Fibroblast of upper back skin (primary cell): ENCODE data around the gene ZFP14.
A peak's percentile ranks its signal among the peaks of the same experiment; 100 is the strongest.

Source experiments
- DNase-seq: peaks from one replicate; pipeline ENCODE4 v3.0.0-alpha.2; 2013

Gene ZFP14

DNA sequence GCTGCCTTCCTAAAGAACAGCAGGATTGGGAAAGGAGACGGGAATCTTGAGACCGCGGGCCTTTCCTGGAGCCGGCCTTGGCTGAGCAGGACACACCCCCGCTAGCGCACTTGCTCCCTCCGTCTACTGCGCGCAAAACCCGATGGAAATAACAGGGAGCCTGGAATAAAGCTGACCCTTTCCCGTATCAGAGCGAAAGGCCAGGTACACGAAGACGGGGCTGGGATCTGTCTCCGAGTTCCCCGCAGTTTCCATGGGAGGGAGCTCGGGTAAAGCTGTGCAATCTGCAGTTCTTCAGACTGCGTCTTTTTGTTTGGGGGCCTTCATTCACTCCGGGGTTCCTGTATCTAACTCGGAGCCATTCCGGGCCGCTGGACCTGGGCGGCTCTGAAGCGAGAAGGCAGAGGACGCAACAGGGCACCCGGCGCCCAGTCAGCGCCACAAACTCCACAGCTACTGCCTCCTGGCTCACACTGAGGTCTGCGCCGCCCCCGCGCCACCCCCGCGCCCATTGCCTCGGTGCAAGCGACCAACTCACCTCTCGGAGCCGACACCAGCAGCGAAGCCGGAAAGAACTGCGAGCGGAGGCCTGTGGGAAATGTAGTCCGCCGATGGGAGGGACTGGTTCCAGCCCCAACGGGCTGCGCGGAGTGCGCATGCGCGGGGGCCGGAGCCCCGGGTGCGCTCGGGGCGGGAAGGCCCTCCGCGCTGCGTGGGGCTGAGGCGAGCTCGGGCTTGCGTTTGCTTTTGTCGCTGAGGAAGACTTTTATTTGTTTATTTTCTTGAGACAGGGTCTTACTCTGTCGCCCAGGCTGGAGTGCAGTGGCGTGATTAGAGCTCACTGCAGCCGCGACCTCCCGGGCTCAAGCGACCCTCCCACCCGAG, at the start of gene ZFP14:
Gene ZFP14, minus strand, starts transcription at position 577 of the 885 bp plus-strand sequence. CDS start 11,309 bp downstream, outside the sequence.
- DNase-seq = peak; percentile 93

DNA sequence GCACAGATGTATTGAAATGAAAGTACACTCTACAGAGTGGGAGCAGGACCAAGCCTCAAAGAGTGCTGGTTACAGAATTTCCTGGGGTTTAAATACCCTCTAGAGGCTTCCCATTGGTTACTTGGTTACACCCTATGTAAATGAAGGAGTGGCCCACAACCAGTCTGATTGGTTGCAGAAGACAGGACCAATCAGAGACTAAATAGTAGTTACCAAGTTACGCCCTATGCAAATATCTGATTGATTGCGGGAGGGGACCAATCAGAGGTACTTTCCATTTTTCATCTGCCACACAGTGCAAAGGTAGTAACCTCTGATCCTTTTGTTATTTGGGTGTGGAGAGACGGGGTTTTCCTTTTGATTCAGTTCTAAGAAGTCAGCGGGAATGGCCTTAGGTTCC, 44.9 kb upstream of the ZFP14 start:
- no peak for DNase-seq

DNA sequence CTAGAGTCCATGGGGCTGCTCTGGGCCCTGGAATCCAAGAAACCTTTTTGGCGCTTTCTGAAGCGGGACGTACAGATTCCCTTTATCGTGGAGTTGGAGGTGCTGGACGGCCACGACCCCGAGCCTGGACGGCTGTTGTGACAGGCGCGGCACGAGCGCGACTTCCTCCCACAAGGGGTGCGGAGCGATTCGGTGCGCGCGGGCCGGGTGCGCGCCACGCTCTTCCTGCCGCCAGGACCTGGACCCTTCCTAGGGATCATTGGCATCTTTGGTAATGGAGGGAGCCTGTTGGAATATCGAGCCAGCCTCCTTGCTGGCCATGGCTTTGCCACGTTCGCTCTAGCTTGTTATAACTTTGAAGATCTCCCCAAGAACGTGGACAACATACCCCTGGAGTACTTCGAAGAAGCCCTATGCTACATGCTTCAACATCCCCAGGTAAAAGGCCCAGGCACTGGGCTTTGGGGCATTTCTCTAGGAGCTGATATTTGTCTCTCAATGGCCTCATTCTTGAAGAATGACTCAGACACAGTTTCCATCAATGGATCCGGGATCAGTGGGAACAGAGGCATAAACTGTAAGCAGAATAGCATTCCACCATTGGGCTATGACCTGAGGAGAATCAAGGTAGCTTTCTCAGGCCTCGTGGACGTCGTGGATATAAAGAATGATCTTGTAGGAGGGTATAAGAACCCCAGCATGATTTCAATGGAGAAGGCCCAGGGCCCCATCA, 42.9 kb upstream of the ZFP14 start:
- DNase-seq = no peak

DNA sequence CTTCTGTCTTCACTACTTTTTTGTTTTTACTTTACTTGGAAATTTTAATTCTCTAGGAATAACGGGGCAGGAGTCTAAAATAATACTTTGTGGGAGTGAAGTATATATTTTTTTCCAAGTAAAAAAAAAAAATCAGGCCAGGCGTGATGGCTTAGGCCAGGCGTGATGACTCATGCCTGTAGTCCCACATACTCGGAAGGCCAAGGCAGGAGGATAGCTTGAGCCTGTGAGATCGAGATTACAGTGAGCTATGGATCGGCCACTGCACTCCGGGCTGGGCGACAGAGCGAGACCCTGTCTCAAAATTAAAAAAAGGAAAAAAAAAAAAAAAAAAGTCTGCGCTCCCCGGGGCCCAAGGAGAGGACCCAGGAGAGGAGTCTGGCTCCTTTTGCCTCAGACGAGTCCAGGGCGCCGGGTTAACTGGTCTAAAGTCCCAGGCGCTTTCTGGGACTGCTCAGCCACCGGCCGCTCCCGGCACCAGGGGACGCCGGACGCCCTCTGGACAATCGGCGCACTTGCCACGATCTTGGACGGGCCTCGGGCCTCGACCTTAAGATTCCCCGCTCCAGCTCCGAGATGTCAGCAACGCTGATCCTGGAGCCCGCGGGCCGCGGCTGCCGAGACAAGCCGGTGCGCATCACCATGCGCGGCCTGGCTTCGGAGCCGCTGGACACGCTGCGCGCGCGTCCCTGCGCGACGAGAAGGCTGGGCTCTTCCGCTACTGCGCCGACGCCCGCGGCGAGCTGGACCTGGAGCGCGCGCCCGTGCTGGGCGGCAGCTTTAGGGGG, 42.2 kb upstream of the ZFP14 start:
- DNase-seq = peak; percentile 19

DNA sequence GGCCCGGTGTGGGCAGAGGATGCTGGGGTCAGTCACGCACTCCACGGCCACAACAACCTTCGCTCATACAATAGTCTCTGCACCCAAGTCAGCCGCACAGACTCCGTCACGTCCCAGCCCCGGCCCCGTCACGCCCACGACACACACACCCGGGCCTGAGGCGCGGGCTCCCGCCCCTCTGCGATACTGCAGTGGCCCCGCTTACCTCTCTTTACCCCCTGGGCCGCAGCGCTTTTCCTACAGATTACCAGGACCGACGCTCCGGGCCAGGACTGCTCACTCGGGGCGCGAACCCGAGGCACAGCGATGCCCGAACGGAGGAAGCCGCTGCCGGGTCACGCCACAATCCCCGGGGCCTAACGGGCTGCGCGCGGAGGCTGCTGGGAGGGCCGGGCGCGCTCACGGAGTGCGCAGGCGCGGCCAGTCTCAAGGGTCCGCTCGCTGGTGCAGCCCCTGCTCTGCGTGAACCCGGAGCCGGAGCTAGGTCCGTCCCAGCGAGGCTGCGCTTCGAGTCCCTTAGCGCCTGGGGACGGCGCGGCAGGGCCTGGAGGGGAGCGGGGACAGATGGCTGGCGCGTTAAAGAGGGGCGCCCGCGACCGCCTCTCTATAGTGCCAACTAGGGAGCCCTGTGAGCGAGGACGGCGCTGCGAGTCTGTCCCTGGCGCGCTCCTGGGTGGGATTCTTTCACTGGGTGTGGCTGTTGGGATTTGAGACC, 39.4 kb upstream of the ZFP14 start, which contains the start of gene ZFP82:
Gene ZFP82, minus strand, starts transcription at position 358 of the 715 bp plus-strand sequence. CDS start 8,855 bp downstream, outside the sequence.
- peak; percentile 80 for DNase-seq

DNA sequence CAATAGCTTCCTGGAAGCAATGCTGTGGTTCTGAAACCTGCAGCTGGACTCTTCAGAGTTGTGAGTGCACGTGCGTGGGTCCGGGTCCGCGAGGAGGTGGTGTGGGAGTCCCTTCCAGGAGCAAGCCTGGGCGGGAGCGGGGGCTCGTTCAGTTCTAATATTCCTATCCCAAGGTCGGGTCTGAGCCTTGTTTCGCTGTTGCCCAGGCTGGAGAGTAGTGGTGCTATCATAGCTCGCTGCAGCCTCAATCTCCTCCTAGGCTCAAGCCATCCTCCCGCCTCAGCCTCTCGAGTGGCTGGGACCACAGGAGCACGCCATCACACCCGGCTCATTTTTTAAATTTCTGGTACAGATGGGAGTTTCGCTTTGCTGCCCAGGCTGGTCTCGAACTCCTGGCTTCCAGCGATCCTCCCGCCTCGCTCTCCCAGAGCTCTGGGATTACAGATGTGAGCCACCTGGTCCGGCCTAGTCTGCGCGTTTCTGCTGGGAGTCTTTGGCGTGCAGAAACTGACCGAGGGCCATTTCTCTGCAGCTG, 38.8 kb upstream of the ZFP14 start:
- no peak for DNase-seq

DNA sequence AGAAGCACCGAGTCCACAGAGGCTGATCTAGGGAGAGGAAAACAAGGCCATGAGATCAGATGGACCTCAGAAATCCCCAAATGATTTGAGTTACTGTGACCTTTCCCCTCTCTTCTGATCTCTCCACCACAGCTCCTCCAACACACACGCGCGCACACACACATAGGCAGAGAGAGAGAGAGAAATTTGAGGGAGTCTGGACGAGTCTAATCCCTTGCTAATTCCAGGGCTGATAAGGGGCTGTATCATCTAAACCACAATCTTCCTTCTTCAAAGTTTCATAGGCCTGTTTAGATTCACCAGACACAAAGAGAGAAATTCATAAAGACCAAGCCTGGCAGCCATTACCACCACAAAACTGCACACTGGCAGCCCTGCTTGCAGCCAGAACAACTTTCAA, 30.8 kb upstream of the ZFP14 start:
- no peak for DNase-seq

DNA sequence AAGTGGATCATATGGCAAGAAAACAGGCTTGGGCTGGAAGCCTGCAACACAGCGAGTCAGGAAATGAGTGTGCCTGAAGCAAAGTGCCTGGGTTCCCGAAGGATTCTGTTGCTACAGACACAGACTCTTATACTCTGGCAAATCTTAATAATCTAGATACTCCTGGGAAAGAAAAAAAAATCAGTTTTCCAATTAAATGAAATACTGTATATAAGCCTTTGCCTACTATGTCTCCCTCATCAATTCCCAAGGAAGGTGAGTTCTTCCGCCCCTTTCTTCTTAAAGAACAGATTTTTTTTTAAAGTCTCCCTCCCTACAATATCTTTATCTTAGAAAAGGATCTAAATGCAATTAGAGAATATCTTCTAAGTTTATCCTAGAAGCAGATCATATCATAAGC, 29.1 kb upstream of the ZFP14 start:
- DNase-seq = no peak

DNA sequence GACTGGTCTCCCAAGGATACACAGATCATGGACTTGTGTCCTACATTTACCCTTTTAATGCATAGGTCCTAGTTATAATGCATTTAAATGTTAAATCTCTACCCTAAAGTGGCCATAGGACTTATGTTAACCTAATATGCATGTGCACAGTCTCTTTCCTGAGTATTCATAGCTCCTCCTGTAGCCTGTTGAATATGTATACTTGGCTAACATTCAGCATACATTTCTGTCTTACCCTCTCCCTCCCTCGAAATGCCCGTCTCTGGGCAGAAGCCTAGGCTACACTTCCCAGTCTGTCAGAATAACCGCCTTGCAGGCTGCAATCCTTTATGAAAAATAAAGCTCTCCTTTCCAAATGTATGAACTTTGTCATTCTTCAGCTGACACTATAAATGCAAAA, 25.5 kb upstream of the ZFP14 start:
- DNase-seq = no peak

DNA sequence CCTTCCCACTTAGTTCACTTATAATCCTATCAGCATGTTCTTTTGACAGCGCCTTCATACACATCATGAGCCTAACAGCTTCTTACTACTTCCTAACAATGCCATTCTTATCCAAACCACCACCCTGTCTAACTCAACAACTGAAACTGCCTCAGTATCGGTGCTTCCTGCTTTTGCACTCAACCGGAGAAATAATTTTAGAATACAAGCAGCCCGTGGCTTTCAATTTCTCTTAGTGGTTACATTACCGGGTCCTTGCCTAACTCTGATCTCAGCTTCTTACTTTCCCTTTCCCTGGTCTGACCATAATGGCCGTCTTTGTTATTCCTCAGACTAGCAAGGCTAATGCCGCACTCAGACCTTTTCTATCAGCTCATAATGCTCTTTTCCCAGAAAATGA, 22.5 kb upstream of the ZFP14 start:
- DNase-seq = no peak

DNA sequence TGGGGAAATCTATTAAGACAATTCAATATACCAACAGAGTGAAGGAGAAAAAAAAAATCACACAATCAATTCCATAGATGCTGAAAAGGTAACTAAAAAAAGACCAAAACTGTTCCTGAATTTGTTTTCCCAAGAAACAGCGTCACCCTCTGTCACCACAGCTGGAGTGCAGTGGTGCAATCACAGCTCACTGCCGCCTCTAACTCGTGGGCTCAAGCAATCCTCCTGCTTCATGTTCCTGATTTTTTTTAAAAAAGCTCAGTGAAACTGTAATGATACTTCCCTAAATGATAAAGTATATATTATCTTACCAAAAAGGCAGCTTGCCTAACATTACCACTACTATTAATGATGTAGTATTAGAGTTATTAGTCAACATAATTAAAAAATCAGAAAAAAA, 19.6 kb upstream of the ZFP14 start:
- DNase-seq = no peak

DNA sequence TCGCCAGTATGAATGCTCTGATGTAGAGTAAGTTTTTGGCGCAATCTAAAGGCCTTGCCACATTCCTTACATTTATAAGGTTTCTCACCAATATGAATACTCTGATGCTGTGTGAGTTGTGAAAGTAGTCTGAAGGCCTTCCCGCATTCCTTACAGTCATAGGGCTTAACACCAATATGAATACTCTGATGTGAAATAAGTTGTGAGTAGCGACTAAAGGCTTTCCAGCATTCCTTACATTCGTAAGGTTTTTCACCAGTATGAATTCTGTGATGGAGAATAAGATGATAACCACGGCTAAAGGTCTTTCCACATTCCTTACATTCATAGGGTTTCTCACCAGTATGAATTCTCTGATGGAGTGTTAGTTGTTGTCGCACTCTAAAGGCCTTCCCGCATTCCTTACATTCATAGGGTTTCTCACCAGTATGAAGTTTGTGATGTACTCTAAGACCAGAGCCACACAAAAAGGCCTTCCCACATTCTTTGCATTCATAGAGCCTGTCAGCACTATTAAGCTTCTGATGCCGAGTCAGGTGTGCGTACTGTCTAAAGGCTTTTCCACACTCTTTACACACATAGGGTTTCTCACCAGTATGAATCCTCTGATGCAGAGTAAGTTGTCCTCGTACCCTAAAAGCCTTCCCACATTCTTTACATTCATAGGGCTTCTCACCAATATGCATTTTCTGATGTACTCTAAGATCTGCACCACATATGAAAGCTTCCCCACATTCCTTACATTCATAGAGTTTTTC, 14.1 kb upstream of the ZFP14 start:
- DNase-seq = no peak

DNA sequence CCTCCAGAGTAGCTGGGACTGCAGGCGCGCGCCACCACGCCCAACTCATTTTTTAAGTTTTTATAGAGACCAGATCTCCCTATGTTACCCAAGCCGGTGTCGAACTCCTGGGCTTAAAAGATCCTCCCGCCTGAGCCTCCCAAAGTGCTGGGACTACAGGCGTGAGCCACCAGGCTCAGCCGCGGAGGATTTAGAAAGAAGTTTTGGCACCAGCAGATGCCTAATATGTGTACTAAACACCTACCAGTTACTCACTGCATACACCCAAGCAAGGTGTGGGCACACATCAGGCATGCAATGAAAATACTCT, 464 bp upstream of the ZFP14 start:
- DNase-seq = no peak

DNA sequence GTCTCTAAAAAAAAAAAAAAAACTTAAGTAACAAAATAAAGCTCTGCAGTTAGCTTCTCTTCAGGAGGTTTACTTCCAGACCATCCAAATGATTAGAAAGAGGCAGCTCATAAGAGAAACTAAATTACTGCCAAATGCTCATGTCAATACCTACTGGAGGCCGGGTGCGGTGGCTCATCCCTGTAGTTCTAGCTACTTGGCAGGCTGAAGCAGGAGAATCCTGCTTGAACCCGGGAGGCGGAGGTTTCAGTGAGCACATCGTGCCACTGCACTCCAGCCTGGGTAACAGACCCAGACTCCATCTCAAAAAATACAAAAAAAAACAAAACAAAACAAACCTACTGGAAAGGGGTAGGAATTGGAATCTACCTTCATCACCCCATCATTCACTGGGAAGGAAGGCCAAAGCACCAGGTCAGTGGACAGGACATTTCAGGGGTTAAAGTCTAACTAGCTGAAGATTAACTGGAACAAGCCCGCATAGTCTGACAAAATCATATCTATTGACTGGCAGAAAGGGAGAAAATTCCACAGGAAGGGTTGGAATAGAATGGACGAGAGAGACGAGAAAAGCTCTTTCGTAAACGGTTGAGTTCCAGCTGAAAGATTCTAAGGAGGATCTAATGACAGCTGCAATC, 1.3 kb downstream of the ZFP14 start:
- DNase-seq = no peak

DNA sequence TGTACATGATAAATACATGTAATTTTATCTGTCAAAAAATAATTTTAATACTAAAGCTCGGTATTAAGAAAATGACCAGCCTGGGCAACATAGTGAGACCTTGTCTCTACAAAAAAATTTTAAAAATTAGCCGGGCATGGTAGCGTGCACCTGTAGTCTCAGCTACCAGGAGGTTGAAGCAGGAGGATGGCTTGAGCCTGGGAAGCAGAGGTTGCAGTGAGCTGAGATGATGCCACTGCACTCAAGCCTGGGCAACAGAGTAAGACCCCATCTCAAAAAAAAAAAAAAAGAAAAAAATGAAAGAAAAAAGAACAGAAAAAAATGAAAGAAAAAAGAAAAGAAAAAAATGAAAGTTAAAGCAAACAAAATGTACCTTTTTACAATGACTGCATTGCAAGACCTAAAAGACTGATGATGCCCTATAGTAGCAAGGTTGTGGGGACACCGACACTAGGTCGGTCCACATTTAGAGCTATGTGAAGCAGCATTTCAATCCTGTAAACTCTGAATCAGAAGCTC, 5.3 kb downstream of the ZFP14 start:
- no peak for DNase-seq

DNA sequence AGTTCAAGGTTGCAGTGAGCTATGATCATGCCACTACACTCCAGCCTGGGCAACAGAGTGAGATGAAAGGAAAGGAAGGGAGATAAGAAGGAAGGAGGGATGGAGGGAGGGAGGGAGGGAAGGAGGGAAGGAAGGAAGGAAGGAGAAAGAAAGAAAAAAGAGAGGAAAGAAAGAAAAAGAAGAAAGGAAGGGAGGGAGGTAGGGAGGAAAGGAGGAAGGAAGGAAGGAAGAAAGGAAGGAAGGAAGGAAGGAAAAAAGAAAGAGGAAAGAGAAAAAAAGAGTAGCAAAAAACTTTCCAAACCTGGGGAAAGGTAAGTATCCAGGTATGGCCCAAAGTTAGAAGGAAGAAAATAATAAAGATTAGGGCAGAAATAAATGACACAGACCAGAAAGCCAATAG, 7.1 kb downstream of the ZFP14 start:
- no peak for DNase-seq

DNA sequence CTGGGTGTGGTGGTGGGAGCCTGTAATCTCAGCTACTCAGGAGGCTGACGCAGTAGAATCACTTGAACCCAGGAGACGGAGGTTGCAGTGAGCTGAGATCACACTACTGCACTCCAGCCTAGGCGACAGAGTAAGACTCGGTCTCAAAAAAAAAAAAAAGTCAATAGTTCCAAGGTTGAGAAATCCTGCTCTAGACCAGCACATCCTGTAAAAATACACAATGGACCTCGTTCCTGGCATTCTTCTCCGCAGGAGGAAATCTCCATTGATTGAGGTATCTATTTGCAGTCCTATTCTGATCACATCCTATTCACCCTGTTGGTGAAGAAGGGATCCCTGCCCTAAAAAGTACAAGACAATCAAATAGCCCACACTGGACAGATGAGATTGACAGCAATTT, 15.2 kb downstream of the ZFP14 start:
- DNase-seq = no peak

DNA sequence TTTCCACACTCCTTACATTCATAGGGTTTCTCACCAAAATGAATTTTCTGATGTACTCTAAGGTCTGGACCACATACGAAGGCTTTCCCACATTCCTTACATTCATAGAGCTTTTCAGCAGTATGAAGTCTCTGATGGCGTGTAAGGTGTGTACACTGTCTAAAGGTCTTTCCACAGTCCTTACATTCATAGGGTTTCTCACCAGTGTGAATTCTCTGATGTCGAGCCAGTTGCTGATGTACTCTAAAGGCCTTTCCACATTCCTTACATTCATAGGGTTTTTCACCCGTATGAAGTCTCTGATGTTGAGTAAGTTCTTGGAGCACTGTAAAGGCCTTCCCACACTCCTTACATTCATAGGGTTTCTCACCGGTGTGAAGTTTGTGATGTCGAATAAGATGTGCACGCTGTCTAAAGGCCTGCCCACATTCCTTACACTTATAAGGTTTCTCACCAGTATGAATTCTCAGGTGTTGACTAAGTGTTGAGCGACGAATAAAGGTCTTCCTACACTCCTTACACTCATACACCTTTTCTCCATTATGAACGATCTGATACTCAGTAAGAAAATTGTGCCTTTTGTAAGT, 38.1 kb downstream of the ZFP14 start:
- no peak for DNase-seq

DNA sequence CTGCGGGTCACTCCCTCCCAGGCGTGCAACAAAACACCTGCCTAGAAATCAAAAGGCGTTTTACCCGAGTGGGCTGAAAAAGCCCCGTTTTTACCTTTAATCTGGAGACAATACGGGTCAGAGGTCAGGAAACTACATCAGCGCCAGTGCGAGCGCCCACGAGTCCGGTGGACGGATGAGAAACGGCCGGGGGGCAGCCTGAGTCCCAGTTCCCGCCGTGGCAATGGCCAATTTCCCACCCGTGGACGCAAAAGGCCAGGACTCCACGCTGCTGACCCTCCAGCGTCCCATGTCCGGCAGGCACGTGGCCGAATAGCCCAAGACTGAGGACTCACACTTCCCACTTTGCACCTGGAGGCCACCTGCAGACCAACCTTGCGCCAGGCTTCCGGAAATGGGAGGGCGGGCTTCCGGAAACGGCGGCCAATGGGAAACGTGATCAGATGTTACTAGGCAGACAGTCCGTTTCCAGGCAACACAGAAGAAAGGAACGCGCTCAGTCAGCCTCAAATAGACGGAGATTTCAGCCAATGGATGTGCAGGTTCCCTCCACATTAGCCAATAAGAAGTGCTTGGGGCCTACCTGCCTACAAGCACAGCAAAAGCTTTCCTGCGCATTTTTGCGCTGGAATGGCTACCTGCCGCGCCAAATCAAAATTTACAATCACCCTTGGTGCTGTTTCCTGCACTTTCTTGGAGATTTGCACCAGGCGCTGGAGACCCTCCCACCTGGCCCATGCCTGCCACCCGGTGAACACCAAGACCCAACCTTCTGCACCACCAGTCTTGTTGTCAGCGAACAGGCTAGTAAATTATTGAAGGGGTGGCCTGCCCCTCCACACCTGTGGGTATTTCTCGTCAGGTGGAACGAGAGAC, 47.4 kb downstream of the ZFP14 start:
- DNase-seq = peak; percentile 93

DNA sequence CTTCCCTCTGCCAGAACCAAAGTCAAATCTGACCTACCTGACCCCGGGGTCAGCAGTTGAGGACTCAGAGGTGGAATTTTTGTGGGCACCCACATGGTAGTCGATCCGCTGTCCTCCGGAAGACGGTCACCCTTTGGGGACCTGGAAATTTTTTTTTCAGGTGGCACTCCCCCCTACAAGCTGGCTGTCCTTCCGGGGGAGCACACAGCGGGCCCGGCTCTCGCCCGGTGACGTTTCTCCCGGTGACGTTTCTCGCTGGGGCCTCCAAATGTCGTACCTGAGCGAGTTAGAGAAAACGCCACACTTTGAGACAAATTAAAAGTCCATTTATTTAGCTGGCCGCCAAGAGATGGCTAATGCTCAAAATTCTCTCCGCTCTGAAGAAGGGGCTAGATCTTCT, 48.8 kb downstream of the ZFP14 start:
- no peak for DNase-seq
